ENCODE data around the gene CD200R1. TPM values are rescaled to one million over a fixed set of nuclear protein-coding genes. Genes with fewer than 3 reads are reported as not detected.

CD200R1 gene
- total and polyA plus RNA-seq, 2 of the 8 experiments (the other 6 are each of a cell fraction or from before 2014, with no cell fraction given), result 0.02 TPM; not detected in 1

DNA sequence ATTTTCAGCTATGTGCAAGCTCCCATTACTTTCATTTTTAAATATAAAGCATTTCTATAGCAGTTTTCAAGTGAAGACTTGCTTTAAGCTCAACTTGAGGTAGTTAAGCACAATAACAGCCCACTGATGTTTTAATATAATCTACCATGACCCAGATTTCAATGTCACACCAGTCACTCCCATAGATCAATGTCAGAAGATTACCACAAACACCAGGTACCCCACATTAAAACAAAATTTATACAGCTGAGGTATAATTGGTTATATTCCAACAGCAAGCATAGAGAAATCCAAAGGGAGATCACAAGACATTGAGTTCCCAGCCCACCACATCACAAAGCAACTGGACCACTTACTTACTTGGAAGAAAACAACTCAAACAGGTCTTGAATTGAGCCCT lies 38.7 kb upstream of the CD200R1 start (continued):
- TF ChIP-seq GTF2F1 (IDR thresholded peaks at IDR 0.05; ENCODE audit: borderline replicate concordance, low read depth, low read length) (no peak), EZH2 (IDR thresholded peaks at IDR 0.05; ENCODE audit: low read depth, low read length, severe bottlenecking) (no peak)
